Natural killer cell (primary cell): ENCODE data around the gene ARHGEF16. TPM values are rescaled to one million over a fixed set of nuclear protein-coding genes. Genes with fewer than 3 reads are reported as not detected.

Experiments used
- ATAC-seq, 3 donors: fragments of 150-1000 bp in 2 of 3; fragments of 200-7000 bp in 1 of 3; cut with Tn5 transposase; 1 replicate in 1 of 3; 2 replicates in 2 of 3; pipeline ENCODE4 v1.10.0; 2021; ENCODE audit warnings: mild to moderate bottlenecking in 2 of 3, moderate library complexity in 2 of 3
- DNase-seq, 2 donors: peaks; one replicate each; pipeline versions ENCODE4 v3.0.0 to v3.0.0-alpha.2; 2013 to 2021; ENCODE audit warnings: mixed read lengths in 1 of 2
- H3K27ac ChIP-seq: one replicate; pipeline ENCODE4 v1.5.1; 2013; ENCODE audit warnings: mild to moderate bottlenecking, low read length
- H3K27me3 ChIP-seq: one replicate; pipeline ENCODE4 v1.6.1; 2013; ENCODE audit warnings: low read length; ENCODE audit not compliant: control insufficient read depth, insufficient read depth
- H3K36me3 ChIP-seq: one replicate; pipeline ENCODE4 v1.6.1; 2013; ENCODE audit warnings: low read length; ENCODE audit not compliant: control insufficient read depth, insufficient read depth
- H3K4me1 ChIP-seq: one replicate; pipeline ENCODE4 v1.6.1; 2013; ENCODE audit warnings: low read length; ENCODE audit not compliant: control insufficient read depth, insufficient read depth
- H3K4me3 ChIP-seq: one replicate; pipeline ENCODE4 v1.5.1; 2013; ENCODE audit warnings: low read length
- H3K9me3 ChIP-seq: one replicate; pipeline ENCODE4 v1.6.1; 2013; ENCODE audit warnings: low read length; ENCODE audit not compliant: control insufficient read depth, insufficient read depth
- H3K27ac Mint-ChIP-seq, 2 donors: one replicate each; pipeline ENCODE4 v1.8.0; 2022; ENCODE audit warnings: mild to moderate bottlenecking in 2 of 2, mixed read lengths in 2 of 2, moderate library complexity in 1 of 2
- H3K27me3 Mint-ChIP-seq, 2 donors: one replicate each; pipeline ENCODE4 v1.8.0; 2022; ENCODE audit warnings: low read depth in 2 of 2, mixed read lengths in 2 of 2
- H3K36me3 Mint-ChIP-seq: one replicate; pipeline ENCODE4 v1.8.0; 2022; ENCODE audit warnings: mixed read lengths
- H3K4me1 Mint-ChIP-seq, 2 donors: one replicate each; pipeline ENCODE4 v1.8.0; 2022; ENCODE audit warnings: mixed read lengths in 2 of 2
- H3K4me3 Mint-ChIP-seq: one replicate; pipeline ENCODE4 v1.8.0; 2022; ENCODE audit warnings: mild to moderate bottlenecking, moderate library complexity, mixed read lengths
- H3K9me3 Mint-ChIP-seq, 2 donors: one replicate each; pipeline ENCODE4 v1.8.0; 2022; ENCODE audit warnings: mixed read lengths in 2 of 2
- WGBS: methylation state at CpG from one replicate; pipeline ENCODE4 v1.1.7; 2013; ENCODE audit warnings: missing lambda C conversion rate; ENCODE audit not compliant: insufficient coverage; 5-methylcytosine and 5-hydroxymethylcytosine counted together
- intact Hi-C: fragments of 100-400 bp; cut with micrococcal nuclease; formaldehyde crosslinking; loops from one replicate; pipeline ENCODE4 v1.14.2; 2022
- total RNA-seq, 4 donors: library from RNA; stranded (reverse); fragments of 120-200 nt in 1 of 4; gene quantifications; one replicate each; pipeline versions ENCODE4 v1.2.3 to v1.2.4, GENCODE V29; 2013 to 2022
- TF ChIP-seq, protein P1 (sequence below): fragments of 200-600 bp; IDR thresholded peaks from one replicate; pipeline ENCODE4 v1.8.0; 2022; ENCODE audit warnings: antibody characterized with exemption

Gene ARHGEF16
- total RNA-seq, 3 donors from 2014 or later (not counting 1 experiment from before 2014, with no cell fraction given), result not detected

DNA sequence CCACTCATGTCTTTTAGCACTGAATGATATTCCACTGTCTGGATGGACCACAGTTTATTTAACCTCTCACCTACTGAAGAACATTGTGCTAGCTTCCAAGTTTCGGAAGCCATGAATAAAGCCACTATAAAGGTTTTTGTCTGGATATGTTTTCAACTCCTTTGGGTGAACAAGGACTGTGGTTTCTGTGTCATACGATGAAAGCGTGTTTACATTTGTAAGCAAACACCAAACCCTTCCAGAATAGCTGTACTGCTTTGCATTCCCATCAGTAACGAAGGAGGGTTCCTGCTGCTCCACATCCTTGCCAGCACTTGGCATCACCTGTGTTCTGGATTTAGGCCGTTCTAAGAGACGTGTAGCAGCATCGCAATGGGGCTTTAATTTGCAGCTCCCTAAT, 10.7 kb upstream of the ARHGEF16 start:
- no peaks in the 10 kb centered on the region for H3K36me3 ChIP-seq
- WGBS, result 93% methylated on average over 7 of the region's 7 CpGs

DNA sequence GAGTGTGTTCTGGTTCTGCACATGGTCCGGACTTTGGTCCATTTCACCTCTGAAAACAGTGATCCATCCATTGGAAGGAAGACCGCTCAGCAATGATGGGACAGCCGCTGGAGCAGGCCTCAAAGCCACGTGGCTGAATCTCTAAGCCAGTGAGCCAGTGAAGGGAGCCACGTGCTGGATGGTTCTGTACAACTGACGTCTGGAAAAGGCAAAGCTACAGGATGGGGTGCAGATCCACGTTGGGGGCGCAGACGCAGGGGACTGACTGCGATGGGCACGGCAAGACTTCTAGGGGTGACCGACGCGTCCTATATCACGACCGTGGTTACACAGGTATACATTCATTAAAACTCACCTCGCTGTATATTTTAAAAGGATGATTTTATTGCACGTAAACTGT, 10.2 kb upstream of the ARHGEF16 start:
- H3K4me3 Mint-ChIP-seq, result no peak overlapping the region
- 91% methylated on average over 18 of the region's 18 CpGs for WGBS
- no peaks in the 10 kb centered on the region for H3K9me3 ChIP-seq
- H3K9me3 Mint-ChIP-seq, result peaks cover 3 to 5% of the 10 kb centered on the region in 2 donors
- H3K36me3 Mint-ChIP-seq, result no peaks in the 10 kb centered on the region
- TF ChIP-seq, protein P1, sequence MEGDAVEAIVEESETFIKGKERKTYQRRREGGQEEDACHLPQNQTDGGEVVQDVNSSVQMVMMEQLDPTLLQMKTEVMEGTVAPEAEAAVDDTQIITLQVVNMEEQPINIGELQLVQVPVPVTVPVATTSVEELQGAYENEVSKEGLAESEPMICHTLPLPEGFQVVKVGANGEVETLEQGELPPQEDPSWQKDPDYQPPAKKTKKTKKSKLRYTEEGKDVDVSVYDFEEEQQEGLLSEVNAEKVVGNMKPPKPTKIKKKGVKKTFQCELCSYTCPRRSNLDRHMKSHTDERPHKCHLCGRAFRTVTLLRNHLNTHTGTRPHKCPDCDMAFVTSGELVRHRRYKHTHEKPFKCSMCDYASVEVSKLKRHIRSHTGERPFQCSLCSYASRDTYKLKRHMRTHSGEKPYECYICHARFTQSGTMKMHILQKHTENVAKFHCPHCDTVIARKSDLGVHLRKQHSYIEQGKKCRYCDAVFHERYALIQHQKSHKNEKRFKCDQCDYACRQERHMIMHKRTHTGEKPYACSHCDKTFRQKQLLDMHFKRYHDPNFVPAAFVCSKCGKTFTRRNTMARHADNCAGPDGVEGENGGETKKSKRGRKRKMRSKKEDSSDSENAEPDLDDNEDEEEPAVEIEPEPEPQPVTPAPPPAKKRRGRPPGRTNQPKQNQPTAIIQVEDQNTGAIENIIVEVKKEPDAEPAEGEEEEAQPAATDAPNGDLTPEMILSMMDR, result no peak
- no peaks in the 10 kb centered on the region for H3K36me3 ChIP-seq
- DNase-seq (no peak), ATAC-seq (no peak)
- no peak overlapping the region for H3K4me3 ChIP-seq
- H3K27me3 ChIP-seq, result no peaks in the 10 kb centered on the region
- peaks cover 8 to 24% of the 10 kb centered on the region in 2 donors for H3K27me3 Mint-ChIP-seq
- no peaks in the 10 kb centered on the region for H3K4me1 ChIP-seq
- intact Hi-C loops, result no loop called here
- no peaks in the 10 kb centered on the region for H3K4me1 Mint-ChIP-seq
- no peak overlapping the region for H3K27ac Mint-ChIP-seq
- no peak overlapping the region for H3K27ac ChIP-seq

More for the DNA sequence above, 10.7 kb upstream of the ARHGEF16 start:
- no peak overlapping the region for H3K27ac ChIP-seq
- H3K4me1 ChIP-seq, result no peaks in the 10 kb centered on the region
- no peaks in the 10 kb centered on the region for H3K4me1 Mint-ChIP-seq
- ATAC-seq, result no peak
- H3K9me3 Mint-ChIP-seq, result peaks cover 3 to 5% of the 10 kb centered on the region in 2 donors
- H3K36me3 Mint-ChIP-seq, result no peaks in the 10 kb centered on the region
- H3K4me3 ChIP-seq, result no peak overlapping the region
- H3K9me3 ChIP-seq, result no peaks in the 10 kb centered on the region
- no peak overlapping the region for H3K4me3 Mint-ChIP-seq
- H3K27me3 ChIP-seq, result no peaks in the 10 kb centered on the region
- DNase-seq, result no peak
- no peak overlapping the region for H3K27ac Mint-ChIP-seq
- H3K27me3 Mint-ChIP-seq, result peaks cover 8 to 23% of the 10 kb centered on the region in 2 donors
- TF ChIP-seq, protein P1, result no peak
- intact Hi-C loops, result no loop called here

DNA sequence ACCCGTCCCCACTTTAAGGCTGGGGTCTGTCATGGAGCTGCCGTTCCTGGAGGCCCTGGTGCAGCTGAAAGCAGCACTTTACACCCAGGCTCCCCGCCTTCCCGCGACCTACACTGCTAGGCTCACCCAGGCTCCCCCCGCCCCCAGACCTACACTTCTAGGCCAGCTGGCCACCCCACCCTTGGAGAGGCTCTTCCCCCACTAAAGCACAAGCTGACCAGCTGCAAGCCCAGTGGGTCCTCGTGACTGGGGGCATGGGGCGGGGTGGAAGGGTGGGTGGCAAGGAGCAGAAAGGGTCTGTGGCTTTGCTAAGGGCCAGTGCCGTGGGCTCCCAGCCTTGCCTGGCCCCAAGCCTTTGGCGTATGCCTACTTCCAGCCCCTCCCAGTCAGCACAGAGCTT, 9.7 kb upstream of the ARHGEF16 start:
- H3K9me3 ChIP-seq, result no peaks in the 10 kb centered on the region
- H3K4me3 Mint-ChIP-seq, result no peak overlapping the region
- no peaks in the 10 kb centered on the region for H3K4me1 ChIP-seq
- no peaks in the 10 kb centered on the region for H3K27me3 ChIP-seq
- peaks cover 9 to 29% of the 10 kb centered on the region in 2 donors for H3K27me3 Mint-ChIP-seq
- H3K36me3 Mint-ChIP-seq, result no peaks in the 10 kb centered on the region
- no peak overlapping the region for H3K27ac ChIP-seq
- H3K9me3 Mint-ChIP-seq, result peaks cover 3 to 5% of the 10 kb centered on the region in 2 donors
- DNase-seq (no peak), ATAC-seq (no peak)
- WGBS, result 69% methylated on average over 10 of the region's 10 CpGs
- no peaks in the 10 kb centered on the region for H3K36me3 ChIP-seq
- H3K27ac Mint-ChIP-seq, result no peak overlapping the region
- no peaks in the 10 kb centered on the region for H3K4me1 Mint-ChIP-seq
- intact Hi-C loops, result no loop called here
- TF ChIP-seq, protein P1, result no peak
- no peak overlapping the region for H3K4me3 ChIP-seq

DNA sequence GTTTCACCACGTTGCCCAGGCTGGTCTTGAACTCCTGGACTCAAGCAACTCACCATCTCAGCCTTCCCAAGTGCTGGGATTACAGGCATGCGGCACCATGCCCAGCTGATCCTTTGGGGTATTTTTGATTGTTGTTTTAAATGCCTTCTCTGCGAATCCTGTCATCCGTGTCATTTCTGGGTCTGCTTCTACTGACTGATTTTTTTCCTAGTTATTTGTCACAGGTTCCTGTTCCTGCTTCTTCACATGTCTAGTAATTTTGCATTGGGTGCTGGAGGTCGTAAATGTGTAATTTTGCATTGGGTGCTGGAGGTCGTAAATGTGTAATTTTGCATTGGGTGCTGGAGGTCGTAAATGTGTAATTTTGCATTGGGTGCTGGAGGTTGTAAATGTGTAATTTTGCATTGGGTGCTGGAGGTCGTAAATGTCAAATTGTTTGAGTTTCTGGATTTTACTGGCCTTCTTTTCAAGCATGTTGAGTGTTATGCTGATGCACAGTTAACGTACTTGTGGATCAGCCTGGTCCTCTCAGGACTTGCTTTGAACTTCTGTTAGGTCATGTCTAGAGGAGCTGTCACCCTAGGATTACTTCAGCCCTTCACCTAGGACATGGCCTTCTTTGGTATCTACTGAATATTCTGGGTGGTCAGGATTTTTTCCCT, 4.1 kb upstream of the ARHGEF16 start:
- no peaks in the 10 kb centered on the region for H3K4me1 Mint-ChIP-seq
- H3K36me3 Mint-ChIP-seq, result no peaks in the 10 kb centered on the region
- Histone ChIP-seq H3K36me3 (no peaks in the 10 kb centered on the region), H3K27ac (no peak overlapping the region), H3K4me1 (peaks cover 21% of the 10 kb centered on the region), H3K4me3 (no peak overlapping the region), H3K9me3 (no peaks in the 10 kb centered on the region), H3K27me3 (peaks cover 16% of the 10 kb centered on the region)
- DNase-seq, result no peak
- no peak overlapping the region for H3K27ac Mint-ChIP-seq
- H3K9me3 Mint-ChIP-seq, result peaks cover 3 to 5% of the 10 kb centered on the region in 2 donors
- peaks cover 12 to 40% of the 10 kb centered on the region in 2 donors for H3K27me3 Mint-ChIP-seq
- no peak for ATAC-seq
- intact Hi-C loops, result no loop called here
- TF ChIP-seq, protein P1, result no peak
- 86% methylated on average over 7 of the region's 9 CpGs for WGBS
- no peak overlapping the region for H3K4me3 Mint-ChIP-seq
